Fibroblast of mammary gland (primary cell): ENCODE results near the gene GMDS.

Experiments used
- DNase-seq: peaks from one replicate; pipeline ENCODE4 v3.0.0-alpha.2; 2010; ENCODE audit warnings: low read depth
- H3K4me3 ChIP-seq: 2 replicates; pipeline ENCODE4 v1.5.1; 2011; ENCODE audit warnings: low read depth, mild to moderate bottlenecking, low read length, moderate library complexity; ENCODE audit not compliant: control insufficient read depth
- TF ChIP-seq, protein P1 (sequence below): conservative IDR thresholded peaks from 2 replicates; pipeline ENCODE4 v1.5.1; 2011; ENCODE audit warnings: low read depth, low read length, inconsistent platforms; ENCODE audit not compliant: control insufficient read depth, insufficient read depth

Gene GMDS

DNA sequence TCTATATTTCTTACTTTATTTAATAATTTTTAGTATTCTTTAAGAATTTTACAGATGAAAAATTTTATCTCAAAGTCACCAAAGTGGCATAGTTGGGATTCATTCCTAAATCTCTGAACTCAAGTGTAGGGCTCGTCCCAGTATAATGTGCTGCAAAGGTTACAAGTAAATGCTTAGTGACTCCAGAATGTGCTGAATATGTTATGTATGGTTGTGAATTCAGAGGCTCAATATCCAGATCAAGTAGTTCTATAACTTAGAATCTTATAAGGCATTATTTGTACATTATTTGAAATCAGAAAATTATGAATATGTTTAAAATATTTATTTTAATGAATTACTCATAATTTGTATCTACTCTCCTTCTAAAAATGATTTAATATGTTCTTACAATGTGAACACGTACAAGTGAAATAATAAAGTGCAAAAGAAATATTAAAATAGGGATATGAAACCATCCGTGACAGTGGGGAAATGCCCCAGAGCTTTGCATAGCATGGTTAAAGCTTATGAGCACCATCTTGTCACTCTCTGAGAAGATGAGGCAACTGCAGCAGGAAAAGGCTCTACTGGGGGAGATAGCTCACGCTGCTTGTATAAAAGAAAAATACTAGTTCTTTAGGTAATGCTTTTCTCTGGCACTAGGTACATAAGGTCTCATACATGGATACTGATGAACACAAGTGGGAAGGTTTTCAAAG, 376.7 kb downstream of the GMDS start:
- DNase-seq: no peak
- TF ChIP-seq, protein P1, sequence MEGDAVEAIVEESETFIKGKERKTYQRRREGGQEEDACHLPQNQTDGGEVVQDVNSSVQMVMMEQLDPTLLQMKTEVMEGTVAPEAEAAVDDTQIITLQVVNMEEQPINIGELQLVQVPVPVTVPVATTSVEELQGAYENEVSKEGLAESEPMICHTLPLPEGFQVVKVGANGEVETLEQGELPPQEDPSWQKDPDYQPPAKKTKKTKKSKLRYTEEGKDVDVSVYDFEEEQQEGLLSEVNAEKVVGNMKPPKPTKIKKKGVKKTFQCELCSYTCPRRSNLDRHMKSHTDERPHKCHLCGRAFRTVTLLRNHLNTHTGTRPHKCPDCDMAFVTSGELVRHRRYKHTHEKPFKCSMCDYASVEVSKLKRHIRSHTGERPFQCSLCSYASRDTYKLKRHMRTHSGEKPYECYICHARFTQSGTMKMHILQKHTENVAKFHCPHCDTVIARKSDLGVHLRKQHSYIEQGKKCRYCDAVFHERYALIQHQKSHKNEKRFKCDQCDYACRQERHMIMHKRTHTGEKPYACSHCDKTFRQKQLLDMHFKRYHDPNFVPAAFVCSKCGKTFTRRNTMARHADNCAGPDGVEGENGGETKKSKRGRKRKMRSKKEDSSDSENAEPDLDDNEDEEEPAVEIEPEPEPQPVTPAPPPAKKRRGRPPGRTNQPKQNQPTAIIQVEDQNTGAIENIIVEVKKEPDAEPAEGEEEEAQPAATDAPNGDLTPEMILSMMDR: no peak
- H3K4me3 ChIP-seq: no peak overlapping the region

DNA sequence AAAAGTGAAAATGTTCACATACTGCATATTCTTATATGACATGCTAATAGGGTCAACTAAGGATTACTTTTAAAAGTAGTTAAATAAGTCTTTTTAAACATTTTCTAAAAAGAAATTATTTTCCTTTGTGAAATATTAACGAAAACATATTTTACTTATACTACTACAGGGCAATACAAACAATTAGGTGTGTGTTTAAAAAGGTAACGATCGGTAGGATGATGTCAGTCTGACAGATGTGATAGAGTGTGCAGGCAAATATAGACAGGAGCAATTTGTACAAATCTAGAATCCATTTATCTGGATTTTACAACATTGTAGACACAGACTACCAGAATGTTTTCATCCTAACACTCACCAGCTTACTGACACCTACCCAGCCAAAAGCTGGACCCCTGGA, 378.2 kb downstream of the GMDS start:
- DNase-seq: no peak
- TF ChIP-seq, protein P1: no peak
- no peak overlapping the region for H3K4me3 ChIP-seq

DNA sequence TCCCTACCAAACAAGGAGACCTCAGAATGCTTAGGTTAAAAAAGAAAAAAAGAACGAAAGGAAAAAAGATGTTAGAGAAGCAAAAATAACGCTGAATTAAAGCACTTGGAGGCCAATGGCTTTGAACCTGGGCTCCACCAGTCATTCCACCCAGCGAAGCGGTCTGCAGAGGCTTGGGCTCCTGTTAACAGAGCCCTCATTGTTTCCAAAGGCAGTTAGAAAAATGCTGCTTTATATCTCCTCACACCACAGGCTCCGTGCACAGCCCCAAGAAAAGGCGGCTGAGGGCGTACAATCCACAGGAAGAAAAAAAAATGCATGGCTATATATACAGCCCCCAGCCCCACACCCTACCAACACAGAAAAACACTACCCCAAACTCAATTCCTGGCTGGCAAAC, 379.8 kb downstream of the GMDS start:
- TF ChIP-seq, protein P1: no peak
- no peak overlapping the region for H3K4me3 ChIP-seq
- no peak for DNase-seq

DNA sequence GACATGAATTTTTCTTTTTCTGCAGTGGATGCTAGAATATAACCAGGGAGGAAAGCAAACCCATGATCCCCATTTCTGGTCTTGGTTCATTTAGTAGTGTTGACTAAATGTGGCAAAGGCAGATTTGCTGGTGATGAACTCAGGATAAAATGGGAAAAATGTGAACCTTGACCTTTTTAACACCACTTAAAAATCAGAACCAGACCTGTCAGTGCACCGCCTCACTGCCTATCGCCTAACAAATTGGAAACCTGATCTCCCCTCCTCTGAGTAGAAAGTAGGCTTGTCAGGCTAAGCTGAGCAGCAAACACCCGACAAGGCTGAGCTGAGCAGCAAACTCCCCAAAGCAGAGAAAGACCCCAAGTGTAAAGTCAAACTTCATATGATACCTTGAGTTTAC, 380.9 kb downstream of the GMDS start:
- TF ChIP-seq, protein P1: no peak
- no peak overlapping the region for H3K4me3 ChIP-seq
- no peak for DNase-seq

DNA sequence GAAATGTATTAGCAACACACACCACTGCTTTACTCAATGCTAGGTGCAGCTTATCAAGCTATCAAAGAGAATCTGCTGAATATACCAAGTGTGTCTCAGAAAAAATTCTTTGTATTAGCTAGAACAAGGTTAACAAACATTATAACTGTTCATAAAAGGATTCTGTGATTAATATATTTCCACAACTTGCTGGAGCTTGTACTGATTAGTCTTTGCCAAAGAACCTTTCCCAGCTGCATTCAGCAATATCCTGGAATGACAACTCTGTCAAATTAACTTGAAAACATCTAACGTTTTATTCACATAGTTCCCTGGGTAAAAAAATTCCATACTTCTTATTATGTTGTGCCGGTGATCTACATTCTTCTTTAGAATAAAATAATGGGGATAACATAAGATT, 383.0 kb downstream of the GMDS start:
- TF ChIP-seq, protein P1: no peak
- H3K4me3 ChIP-seq: no peak overlapping the region
- DNase-seq: no peak

DNA sequence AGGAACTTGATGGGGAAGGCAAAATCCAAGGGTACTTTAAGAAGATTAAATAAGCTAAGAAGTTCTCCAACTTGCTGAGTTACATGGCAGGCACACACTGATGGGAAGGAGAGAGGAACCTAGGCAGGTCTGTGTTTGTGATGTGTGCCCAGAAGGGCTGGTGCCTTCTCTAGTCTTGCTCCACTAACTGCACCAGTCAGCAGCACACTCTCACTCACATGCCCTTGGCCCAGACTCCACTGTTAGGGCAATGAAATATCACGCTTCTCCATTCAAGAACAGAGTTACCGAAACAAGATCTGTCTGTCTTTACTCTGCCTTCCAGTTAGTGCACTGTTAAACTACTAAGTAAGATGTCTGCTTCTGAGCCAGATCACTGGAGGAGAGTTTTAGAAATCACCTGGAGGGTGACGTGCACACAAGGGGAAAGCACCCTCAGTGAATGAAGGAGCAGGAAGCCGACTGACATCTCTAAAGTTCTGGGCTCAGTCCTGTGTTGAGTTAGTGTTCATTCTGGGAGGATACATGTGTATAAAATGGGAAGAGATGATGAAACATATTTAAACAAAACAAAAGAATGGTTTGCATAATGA, 384.6 kb downstream of the GMDS start:
- TF ChIP-seq, protein P1: no peak
- H3K4me3 ChIP-seq: no peak overlapping the region
- no peak for DNase-seq
